ENCODE measurements around the gene ZER1. TPM values are rescaled to one million over a fixed set of nuclear protein-coding genes. Genes with fewer than 3 reads are reported as not detected.
A peak's percentile ranks its signal among the peaks of the same experiment; 100 is the strongest.

ZER1 gene
- total RNA-seq, 1 donor from 2014 or later = 40.6 TPM

DNA sequence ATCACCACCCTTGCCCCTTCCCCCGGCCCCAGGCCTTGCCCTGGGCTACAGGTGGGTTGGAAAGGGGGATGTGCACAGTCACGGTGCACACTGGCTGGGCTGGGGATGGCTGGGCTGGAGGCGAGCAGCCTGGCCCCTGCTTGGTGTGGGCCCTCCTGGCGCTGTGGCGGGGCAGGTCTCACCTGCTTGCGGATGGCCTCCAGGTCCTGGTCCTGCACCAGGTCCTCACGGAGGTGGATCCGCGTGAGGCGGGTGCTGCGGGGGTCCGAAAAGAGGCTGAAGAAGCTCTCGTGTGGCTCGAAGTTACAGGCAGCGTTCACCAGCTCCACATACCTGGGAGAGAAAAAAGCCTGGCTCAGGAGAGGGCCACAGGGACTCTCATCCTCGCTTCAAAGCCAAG, 18.1 kb downstream of the ZER1 start:
- no peak for ATAC-seq
- DNase-seq (ENCODE audit: low spot score) = no peak
- intact Hi-C loops (cut with DNase I) = loop anchor here (5.0 kb wide), 1 partner anchor 1286 kb away; no protein-coding TSS in a partner anchor

DNA sequence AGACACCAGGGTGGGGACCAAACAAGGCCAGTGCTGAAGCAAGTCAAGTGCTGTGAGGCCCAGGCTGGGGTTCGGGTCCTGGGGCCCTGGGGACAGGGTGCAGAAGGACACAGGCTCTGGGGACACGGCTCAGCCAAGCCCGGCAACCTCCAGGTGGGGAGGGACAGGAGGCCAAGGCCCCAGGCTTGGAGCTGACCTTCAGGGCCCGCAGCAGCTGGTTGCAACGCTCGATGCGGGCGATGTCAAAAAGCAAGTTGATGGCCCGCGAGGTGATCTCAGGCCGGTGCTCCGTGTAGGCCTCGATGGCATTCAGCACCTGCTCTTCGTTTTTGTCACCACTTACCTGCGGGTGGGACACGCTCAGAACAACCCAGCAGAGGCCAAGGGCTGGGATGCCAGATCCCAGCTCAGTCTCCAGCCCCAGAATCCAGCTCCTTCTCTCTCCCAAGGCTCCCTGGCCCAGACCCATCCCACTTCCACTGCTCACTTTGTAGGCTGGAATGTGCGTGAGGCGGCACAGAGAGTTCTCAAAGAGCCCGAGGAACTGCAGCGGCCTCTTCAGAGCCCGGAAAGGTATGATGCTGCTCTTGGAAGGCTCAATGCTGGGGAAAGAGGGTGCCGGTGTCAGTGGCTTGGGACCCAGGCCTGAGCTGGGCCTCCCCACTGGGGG, 20.7 kb downstream of the ZER1 start:
- intact Hi-C loops (cut with DNase I) = loop anchor here (5.0 kb wide), 1 partner anchor 1284 kb away; no protein-coding TSS in a partner anchor
- ATAC-seq (peak; percentile 18), DNase-seq (ENCODE audit: low spot score) (no peak)

DNA sequence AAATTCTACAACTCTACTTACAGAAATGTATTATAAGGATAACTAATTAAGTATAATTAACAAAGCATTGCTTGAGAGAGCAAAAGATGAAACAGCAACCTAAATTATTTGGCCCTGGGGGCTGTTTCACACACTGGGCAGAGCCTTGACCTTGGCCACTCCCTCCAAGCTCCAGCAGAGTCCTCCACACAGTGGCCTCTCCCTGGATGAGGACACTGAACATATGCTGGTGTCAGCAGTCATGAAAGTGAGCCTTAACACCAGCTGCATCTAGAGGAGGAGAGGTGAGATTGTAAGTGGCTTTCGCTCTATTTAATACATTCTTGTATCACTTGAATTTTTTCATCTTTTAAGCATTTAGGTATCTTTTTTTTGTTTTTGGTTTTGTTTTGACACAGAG, 24.5 kb downstream of the ZER1 start:
- ATAC-seq (no peak), DNase-seq (ENCODE audit: low spot score) (no peak)
- intact Hi-C loops (cut with DNase I) = no loop called here

DNA sequence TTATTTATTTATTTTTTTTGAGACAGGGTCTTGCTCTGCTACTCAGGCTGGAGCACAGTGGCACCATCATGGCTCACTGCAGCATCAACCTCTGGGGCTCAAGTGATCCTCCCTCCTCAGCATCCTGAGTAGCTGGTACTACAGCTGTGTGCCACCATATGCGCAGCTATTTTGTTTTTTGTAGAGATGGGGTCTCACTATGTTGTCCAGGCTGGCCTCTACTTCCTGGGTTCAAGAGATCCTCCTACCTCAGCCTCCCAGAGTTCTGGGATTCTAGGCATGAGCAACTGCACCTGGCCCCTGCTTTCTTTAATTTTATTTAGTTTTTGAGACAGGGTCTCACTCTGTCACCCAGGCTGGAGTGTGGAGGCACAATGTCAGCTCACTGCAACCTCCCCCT, 28.3 kb downstream of the ZER1 start:
- ATAC-seq (no peak), DNase-seq (ENCODE audit: low spot score) (no peak)
- intact Hi-C loops (cut with DNase I) = no loop called here

DNA sequence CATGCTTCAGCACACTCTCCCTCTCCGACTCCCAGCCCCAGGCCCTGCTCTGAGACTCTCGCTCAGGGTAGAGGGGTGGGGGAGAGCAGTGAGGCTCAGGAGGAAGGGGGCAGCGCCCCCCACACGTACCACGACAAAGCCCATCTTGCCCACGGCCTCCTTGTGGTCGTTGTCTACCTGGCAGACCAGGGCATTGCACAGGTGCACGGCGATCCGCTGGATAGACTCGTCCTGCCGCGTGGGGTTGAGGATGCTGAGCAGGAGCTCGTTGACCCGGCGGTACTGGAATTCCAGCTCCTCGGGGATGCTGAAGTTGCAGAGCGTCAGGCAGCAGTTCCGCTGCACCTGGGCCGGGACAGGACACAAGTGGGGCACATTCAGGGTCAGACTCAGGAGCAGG, 29.3 kb downstream of the ZER1 start:
- intact Hi-C loops (cut with DNase I) = no loop called here
- DNase-seq (ENCODE audit: low spot score) (no peak), ATAC-seq (no peak)

DNA sequence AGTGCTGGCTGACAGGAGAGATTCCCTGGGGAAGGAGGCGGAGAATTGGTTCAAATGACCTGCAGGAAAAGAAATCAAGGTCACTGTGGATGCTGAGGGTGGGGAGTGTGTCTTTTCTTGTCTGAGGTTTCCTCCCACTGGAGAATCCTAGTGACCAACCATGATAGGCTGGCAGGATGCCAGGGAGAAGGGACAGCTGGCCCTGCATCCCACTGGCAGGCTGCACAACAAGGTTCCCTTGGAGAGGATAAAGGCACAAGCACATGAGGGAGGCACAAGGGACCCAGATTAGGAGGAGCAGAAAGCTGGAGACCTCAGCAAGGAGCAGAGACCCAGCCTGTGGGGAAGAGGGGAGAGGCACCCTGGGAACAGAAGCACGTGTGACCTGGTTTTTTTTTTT, 36.4 kb downstream of the ZER1 start:
- DNase-seq (ENCODE audit: low spot score) = no peak
- intact Hi-C loops (cut with DNase I) = no loop called here
- no peak for ATAC-seq

DNA sequence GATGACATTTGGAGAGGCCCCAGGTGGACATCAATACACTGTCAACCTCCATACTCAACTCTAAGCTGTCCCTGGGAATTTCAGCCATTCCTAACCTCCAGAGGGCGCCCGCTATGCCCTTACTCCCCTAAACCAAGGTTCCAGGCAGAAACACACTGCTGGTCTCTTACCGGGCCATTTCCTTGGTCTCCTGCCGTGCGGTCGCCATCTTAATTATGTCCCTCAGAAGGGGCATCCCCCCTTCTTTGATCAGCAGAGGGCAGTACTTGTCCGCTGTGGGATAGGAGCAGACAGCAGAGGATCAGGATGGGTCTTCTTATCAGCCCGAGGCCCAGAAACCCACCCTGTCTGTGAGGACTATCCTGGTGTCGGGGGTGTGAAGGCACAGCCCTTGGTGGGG, 38.5 kb downstream of the ZER1 start:
- intact Hi-C loops (cut with DNase I) = no loop called here
- peak; percentile 76 for DNase-seq (ENCODE audit: low spot score)
- ATAC-seq = peak; percentile 69

DNA sequence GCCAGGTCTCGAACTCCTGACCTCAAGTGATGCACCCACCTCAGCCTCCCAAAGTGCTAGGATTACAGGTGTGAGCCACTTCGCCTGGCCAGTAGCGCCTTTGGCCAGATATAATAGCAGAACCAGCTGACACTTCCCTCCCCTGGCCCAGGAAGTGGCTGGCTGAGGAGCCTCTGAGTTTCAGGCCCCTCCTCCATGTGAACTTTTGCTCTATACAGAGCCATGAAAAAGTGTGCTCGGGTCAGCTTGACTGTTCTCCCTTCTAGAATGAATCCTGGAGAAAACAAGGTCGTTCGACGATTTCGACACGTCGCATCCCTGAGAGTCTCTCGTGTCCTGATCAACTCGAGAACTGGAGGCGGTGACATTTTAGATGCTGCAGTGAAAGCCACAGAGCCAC, 39.2 kb downstream of the ZER1 start:
- intact Hi-C loops (cut with DNase I) = no loop called here
- DNase-seq (ENCODE audit: low spot score) (no peak), ATAC-seq (no peak)

DNA sequence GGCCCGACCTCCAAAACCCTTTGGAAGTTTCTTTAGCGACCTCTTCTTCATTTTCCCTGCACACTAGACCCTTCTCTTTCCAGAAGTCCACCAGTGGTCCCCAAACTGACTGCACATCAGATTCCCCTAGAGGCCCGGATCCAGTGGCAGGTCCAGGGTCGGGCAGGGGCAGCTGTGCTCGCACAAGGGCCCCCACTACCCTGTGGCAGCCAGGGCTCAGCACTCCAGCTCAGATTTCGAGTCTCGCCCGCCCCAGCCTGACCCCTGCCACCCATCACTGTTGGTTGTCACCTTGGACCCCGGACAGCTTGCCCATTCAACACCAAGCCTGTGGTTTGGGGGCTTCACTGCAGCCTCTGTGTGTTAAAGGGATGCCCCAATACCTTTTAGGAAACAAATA, 40.0 kb downstream of the ZER1 start:
- intact Hi-C loops (cut with DNase I) = no loop called here
- DNase-seq (ENCODE audit: low spot score) = no peak
- no peak for ATAC-seq

DNA sequence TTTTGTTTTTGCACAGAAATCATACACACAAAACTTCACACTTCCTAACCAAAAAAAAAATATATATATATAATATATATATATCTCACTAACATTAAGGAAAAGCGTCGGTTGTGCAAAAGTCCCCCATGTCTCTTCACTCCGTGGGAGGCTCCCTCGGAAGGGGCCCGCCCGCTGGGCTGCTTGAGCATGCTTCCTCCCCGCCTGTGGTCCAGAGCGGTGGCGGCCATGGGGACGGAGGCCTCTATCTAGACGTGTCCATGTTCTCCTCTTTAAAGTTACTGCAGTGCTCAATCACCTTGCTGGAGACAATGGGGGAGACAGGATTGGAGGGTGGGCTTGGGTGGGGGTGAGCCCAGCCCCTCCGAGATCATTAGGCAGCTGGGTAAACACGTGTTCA, 40.6 kb downstream of the ZER1 start:
- DNase-seq (ENCODE audit: low spot score) (no peak), ATAC-seq (no peak)

DNA sequence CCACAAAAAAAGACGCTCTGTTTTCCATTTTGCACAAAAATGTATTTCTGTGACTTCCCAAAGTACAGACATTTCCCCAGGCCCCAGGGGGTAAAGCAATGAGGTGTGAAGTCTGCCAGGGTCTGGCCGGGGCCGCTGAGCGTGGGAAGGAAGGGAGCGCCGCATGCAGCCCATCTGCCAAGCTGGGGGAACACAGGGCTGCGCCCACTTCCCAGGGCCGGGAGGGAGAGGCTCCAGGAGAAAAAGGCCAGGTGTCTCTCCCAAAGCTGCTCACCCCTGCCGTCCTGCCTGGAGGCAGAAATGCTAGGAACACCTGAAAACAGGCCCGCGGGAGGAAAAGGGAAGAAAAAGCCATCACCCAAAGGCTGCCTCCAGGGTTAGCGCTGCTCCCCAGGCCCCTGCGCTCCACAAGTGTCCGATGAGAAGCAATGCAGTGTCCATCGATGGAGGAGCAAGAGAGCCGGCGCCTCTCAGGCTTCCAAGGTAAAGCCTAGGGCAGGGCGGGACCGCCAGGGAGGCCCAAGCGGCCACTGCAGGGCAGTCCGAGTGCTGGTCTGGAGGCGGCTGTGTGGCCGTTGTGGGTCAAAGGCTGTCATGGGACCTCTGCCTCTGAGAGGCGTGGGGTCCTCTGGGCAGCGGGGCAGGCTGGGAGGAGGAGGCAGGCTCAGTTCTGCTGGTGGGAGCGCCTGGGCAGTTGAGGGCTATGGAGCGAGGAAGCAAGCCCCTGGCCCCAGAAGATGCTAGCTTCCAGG, 41.8 kb downstream of the ZER1 start:
- ATAC-seq = no peak
- no peak for DNase-seq (ENCODE audit: low spot score)
- intact Hi-C loops (cut with DNase I) = no loop called here

More for the DNA sequence above, 40.6 kb downstream of the ZER1 start:
- intact Hi-C loops (cut with DNase I) = no loop called here

DNA sequence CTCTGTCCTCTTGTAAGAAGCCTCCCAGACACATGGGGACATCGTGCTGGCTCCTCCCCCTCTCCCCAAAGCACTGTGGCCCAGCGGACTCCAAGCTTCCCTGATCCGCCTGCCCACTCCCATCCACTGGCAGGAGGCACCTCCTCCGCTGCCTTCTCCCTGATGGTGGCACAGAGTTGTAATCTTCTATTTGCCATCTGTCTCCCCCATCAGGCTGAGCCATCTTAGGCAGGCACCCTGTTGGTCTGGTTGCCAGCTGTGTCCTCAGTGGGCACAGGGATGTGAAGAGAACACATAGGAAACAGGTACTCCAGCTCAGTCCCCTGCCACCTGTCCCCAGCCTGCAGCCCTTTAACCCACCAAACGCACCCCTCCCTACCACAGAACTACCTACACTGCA, 42.4 kb downstream of the ZER1 start:
- DNase-seq (ENCODE audit: low spot score) = no peak
- no peak for ATAC-seq
- intact Hi-C loops (cut with DNase I) = no loop called here

DNA sequence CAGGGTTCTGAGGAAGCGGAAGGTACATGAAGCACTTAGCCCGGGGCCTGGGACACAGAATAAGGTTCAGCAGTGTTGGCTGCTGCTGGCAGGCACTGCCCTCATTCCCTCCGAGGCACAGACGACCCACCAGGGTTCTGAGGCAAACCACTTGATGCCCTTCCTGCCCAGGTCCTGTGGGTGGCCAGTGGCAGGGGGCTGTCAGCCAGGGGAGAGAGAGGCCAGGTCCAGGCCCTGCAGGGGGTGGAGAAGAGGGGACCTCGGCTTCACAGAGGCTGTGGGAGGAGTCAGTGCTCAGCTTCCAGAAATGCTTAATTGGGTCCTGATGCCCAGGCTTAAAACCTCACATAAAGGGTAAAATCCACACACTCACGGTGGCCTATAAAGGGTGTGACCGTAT, 43.4 kb downstream of the ZER1 start:
- intact Hi-C loops (cut with DNase I) = no loop called here
- ATAC-seq = no peak
- DNase-seq (ENCODE audit: low spot score) = no peak

DNA sequence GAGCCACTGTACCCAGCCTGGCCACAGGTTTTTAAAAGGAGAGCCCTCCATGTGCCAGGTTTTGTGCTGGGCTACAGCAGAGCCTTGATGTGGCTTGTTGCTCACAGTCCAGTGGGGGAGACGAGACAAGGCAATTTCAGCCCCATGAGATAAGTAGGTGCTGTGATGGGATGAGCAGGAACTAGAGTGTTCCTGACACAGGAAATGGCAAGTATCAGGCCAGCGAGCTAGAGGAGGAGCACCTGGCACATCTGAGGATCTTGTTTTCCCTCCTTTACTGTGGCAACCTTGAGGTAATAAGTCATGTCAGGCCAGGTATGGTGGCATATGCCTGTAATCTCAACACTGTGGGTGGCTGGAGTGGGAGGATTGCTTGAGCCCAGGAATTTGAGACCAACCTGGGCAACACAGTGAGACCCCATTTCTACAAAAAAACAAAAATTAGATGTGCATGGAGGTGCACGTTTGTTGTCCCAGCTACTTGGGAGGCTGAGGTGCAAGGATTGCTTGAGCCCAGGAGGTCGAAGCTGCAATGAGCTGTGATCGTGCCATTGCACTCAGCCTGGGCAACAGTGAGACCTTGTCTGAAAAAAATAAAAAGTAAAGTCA, 44.0 kb downstream of the ZER1 start:
- no peak for ATAC-seq
- intact Hi-C loops (cut with DNase I) = no loop called here
- DNase-seq (ENCODE audit: low spot score) = no peak

DNA sequence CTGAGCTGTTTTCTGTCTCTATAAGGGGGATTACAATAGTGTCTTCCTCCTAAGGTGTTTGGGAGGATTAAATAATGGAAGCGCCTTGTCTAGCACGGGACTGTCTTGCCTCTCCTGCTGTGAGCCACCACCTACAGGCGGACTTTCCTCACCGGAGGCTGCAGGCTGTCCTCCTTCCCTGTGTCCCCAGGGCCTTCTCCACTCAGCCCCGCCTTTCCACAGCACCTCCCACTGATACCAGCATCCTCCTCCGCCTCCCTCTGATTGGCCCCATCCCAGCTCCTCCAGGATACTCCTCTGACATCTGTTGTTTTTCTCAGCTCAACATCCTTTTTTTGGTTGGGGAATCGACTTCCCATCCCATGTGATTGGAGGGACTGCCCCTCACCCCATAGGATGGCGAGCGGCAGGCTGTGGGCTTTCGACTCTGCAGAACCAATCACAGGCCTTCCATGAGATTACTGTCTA, 46.9 kb downstream of the ZER1 start:
- DNase-seq (ENCODE audit: low spot score) = no peak

DNA sequence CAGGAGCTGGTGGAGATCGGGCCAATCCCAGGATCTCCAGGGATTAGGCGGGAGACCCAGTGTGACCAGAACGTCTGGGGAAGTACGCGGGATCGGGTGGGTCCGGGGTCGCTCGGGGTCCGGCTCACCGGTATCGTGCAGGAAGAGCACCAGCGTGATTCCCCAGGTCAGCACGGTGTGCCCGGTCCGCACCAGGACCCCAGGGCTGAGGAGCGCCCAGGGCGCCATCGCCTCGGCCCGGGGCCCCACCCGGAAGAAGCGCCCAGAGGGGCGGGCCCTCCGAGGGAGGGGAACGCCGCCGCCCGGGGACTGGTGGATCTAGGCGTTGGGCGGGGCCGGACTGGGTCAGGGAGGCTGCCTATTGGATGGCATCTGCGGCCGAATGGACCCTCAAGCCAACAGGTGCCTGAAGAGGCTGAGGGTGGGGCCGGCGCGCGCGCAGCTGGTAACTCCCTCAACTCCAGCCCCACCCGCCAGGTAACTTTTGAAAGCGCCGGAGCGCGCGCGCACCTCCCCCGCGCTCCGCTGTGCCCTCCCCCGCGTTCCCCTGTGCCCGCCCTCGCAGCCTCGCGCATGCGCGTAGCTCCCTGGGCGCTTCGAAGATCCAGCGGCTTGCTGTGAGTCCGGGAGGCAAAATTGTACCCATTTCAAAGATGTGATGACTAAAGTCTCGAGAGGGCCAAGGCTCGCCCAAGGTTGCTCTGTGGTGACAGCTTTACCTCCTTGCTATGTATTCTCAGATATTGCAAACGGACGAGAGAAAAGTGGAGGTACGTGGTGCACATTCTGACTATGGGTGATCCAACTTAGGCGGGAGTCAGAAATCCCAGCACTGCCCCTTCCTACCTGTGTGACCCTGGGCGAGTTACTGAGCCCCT, 47.6 kb downstream of the ZER1 start, which contains the start of gene ZDHHC12:
TSS of gene ZDHHC12 (minus strand) at position 262 of the 878 bp plus-strand sequence. CDS start at position 228, 34 bp downstream.
- intact Hi-C loops (cut with DNase I) = no loop called here
- DNase-seq (ENCODE audit: low spot score) = peak; percentile 94
- ATAC-seq = peak; percentile 94

More for the DNA sequence above, 46.9 kb downstream of the ZER1 start:
- intact Hi-C loops (cut with DNase I) = no loop called here
- ATAC-seq = peak; percentile 57

DNA sequence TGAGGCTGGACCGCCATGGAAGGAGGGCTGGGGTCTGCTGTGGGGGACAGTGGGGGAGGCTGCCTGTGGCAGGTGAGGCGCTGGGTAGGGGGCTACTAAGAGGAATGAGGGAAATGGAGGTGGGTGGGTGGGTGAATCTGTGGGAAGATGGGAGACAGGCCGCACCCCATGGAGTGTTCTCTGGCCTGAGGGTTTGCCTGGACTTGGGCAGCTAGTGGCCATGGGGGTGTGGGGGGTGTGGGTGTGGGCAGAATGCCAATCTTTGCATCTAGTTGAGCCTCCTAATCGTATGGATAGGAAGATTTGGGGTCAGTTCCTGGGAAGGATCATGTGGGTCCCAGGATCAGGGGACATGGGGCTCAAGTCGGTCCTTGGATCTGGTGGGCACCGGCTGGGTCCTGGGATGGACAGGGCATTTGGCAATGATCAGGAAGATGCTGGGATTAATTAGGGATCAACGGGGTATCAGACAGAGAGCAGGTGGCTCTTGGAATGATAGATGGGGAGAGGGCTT, 48.3 kb downstream of the ZER1 start:
- intact Hi-C loops (cut with DNase I) = no loop called here
- ATAC-seq (peak; percentile 2), DNase-seq (ENCODE audit: low spot score) (no peak)

DNA sequence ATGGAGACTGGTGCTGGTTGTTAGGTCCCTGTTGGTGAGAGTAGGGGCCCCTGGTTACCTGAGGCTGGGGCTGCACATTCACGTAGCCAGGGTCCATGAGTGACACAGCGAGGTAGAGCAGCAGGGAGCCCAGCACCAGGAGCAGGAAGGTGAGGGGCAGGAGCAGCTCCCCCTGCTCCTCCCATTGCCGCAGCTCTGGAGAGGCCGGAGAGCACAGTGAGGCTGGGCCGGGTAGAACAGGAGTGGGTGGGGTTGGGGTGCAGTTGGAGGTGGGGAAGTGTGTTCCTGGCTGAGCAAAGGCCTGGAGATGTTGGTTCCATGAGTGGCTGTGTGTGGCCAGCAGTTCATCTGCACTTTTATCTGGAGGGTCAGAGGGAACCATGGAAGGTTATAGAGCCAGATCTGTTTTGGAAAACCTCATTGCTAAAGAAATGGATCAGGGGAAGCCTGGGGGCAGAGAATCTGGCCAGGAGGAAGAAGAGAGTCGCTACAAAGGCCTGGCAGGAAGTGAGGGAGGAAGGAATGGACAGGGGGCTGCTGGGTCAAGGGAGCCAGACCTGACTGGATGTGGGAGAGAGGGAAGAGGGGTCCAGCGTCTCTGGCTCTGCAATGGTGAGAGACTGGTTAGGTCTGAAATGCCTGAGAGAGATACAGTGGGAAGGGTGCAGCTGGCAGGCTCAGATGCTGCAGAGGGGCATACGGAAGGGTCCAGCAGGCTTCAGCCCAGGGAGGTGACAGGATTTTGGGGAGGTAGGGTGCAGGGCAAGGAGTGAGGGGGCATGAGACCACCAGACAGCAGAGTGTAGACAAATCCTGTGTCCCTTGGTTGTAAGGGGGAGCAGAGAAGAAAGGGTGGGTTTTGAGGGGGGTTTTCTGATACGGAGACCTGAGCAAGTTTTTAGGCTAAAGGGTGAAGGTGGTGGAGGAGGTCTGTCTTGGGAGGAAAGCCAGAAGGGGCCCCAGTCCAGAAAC, 49.1 kb downstream of the ZER1 start:
- intact Hi-C loops (cut with DNase I) = no loop called here
- no peak for ATAC-seq

More for the DNA sequence above, 49.1 kb downstream of the ZER1 start:
- no peak for DNase-seq (ENCODE audit: low spot score)

Measured in sciatic nerve (tissue), 2 donors.